ENCODE results near the gene NXPH1. TPM values are rescaled to one million over a fixed set of nuclear protein-coding genes. Genes with fewer than 3 reads are reported as not detected.

Gene NXPH1
- total RNA-seq, 4 donors from 2014 or later: not detected

DNA sequence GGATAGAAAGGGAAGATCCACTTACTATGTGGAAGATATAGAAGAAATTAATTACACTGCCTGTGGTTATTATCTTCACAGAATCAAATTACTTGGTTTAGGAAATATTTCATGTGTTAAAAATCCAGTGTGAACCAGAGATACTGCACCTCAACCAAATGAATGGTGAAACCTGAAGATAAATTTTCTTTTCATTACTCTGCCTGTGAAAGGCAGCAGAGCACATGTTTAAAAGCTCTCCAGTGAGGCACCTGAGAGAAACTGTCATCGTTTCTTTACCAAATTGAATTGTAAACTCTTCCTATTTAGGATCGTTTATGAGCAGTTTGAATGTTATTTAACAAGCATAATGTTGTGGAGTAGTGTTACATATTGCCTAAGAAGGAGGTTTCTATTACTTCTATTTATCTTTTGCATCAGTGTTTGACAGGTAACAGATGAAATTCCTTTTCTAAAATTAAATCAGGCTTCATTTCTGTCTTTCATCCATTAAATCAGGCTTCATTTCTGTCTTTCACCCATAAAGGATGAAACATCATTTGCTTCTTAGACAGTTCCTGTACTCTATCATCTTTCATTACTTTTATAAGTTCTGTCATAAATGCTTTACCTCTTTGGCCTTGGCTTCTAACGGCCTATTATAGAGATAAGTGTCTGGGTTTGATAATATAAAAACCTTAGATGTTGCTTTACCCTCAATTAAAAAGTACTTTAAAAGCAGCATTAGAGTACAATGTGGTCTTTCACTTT is 266.6 kb downstream of the NXPH1 start:
- DNase-seq (ENCODE audit: low spot score in 2 of 2): no peak
- intact Hi-C loops (cut with DNase I; ENCODE audit: low total_unique reads): no loop called here
- TF ChIP-seq POLR2A (IDR thresholded peaks at IDR 0.05): no peak
- TF ChIP-seq, protein P1, sequence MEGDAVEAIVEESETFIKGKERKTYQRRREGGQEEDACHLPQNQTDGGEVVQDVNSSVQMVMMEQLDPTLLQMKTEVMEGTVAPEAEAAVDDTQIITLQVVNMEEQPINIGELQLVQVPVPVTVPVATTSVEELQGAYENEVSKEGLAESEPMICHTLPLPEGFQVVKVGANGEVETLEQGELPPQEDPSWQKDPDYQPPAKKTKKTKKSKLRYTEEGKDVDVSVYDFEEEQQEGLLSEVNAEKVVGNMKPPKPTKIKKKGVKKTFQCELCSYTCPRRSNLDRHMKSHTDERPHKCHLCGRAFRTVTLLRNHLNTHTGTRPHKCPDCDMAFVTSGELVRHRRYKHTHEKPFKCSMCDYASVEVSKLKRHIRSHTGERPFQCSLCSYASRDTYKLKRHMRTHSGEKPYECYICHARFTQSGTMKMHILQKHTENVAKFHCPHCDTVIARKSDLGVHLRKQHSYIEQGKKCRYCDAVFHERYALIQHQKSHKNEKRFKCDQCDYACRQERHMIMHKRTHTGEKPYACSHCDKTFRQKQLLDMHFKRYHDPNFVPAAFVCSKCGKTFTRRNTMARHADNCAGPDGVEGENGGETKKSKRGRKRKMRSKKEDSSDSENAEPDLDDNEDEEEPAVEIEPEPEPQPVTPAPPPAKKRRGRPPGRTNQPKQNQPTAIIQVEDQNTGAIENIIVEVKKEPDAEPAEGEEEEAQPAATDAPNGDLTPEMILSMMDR (IDR thresholded peaks at IDR 0.05): no peak
- 41 to 50% methylated on average over 3 of the region's 3 CpGs for WGBS, 2 donors
- H3K4me3 ChIP-seq (ENCODE audit: low read depth, poor library complexity, severe bottlenecking): no peak overlapping the region

DNA sequence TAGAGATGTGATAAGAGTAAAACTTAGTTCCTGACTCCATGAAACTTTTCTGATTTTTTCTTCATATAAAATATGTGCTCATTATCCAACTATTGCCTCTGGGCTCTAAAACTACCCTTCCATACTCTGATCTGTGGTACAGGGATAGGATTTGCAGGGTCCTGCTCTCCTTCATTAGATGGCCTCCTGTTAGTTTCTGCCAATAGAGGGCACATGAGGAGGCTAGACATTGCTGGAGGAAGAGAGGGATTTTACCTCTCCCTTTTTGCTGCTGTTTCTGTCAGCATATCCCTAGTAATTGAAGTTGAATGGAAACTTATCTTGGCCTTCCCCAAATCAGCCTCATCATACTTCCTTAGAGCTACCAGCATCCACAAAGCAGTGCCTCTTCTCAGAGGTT is 269.4 kb downstream of the NXPH1 start:
- H3K4me3 ChIP-seq (ENCODE audit: low read depth, poor library complexity, severe bottlenecking): no peak overlapping the region
- intact Hi-C loops (cut with DNase I; ENCODE audit: low total_unique reads): no loop called here
- no peak for TF ChIP-seq POLR2A (IDR thresholded peaks at IDR 0.05)
- TF ChIP-seq, protein P1 (IDR thresholded peaks at IDR 0.05): no peak
- no peak for DNase-seq (ENCODE audit: low spot score in 2 of 2)

DNA sequence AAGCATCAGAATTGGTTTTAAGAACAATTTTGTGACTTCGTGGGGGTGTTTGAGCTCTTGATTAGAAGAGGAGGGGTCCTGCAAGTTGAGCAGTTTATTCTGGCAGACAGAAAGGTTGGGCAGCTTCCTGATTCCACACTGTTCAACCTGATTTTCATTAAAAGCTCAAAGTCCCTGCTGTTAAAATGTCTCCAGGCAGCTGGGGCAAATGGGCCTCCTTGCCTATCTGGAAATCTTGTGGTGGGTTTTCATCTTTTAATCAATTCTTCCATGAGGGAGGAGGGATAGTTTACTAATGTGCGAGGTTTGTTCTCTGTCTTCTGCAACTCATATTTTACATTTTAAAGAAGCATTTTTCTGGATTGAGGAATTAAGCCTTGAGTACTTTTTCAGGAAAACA is 276.7 kb downstream of the NXPH1 start:
- TF ChIP-seq, protein P1 (IDR thresholded peaks at IDR 0.05): no peak
- TF ChIP-seq POLR2A (IDR thresholded peaks at IDR 0.05): no peak
- DNase-seq (ENCODE audit: low spot score in 2 of 2): no peak
- WGBS, 2 donors: 35 to 39% methylated on average over 2 of the region's 2 CpGs
- H3K4me3 ChIP-seq (ENCODE audit: low read depth, poor library complexity, severe bottlenecking): no peak overlapping the region
- intact Hi-C loops (cut with DNase I; ENCODE audit: low total_unique reads): no loop called here

DNA sequence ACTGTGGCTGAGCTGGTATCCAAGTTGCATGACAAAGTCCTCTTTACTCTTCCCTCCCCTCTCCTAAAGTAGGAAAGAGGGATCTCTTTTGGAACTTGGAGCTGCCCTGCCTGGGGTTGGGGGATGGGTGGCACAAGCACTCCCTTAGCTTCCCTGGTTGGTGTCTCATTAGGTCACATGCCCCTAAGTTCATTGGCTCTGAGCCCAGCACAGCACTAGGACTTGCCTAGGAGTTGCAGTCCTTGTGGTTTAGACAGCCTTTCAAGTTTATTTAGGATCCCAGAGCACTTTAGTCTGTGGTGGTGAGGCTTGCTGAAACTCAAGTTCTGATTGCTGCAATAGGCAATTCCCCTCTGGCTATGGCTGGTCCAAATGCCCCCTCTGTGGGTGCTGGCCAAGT is 281.4 kb downstream of the NXPH1 start:
- H3K4me3 ChIP-seq (ENCODE audit: low read depth, poor library complexity, severe bottlenecking): no peak overlapping the region
- intact Hi-C loops (cut with DNase I; ENCODE audit: low total_unique reads): no loop called here
- TF ChIP-seq POLR2A (IDR thresholded peaks at IDR 0.05): no peak
- TF ChIP-seq, protein P1 (IDR thresholded peaks at IDR 0.05): no peak
- DNase-seq (ENCODE audit: low spot score in 2 of 2): no peak

DNA sequence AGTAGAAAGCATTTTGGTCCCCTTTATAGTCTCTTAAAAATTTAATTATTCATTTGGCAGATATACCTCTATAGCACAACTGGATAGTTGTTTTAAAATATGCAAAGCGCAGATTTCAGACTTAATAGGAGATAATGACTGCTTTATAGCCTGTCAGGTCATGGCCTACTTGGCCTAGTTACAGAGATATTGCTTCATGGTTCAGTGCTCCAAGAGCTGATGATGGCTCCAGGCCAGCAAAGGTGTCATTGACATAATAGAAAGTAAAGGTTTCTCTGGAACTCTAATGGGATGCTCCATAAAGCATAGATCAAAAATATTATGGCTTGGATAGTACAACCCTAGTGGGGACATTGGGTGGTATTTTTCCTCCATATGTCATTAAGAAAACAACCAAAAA is 285.7 kb downstream of the NXPH1 start:
- H3K4me3 ChIP-seq (ENCODE audit: low read depth, poor library complexity, severe bottlenecking): no peak overlapping the region
- intact Hi-C loops (cut with DNase I; ENCODE audit: low total_unique reads): no loop called here
- WGBS, 2 donors: 62 to 65% methylated on average over 1 of the region's 1 CpG

More for the DNA sequence above, 285.7 kb downstream of the NXPH1 start:
- DNase-seq (ENCODE audit: low spot score in 2 of 2): no peak
- TF ChIP-seq, protein P1 (IDR thresholded peaks at IDR 0.05): no peak
- TF ChIP-seq POLR2A (IDR thresholded peaks at IDR 0.05): no peak

Measured in lower leg skin (tissue), 4 donors.